Fibroblast of lung (primary cell): ENCODE measurements around the gene TMEM14A.

Source experiments
- CTCF ChIP-seq, 2 donors: IDR thresholded peaks in 1 of 2; conservative IDR thresholded peaks in 1 of 2; 1 replicate in 1 of 2; 2 replicates in 1 of 2; pipeline ENCODE4 v1.5.1; 2011 to 2012; ENCODE audit warnings: low read length in 2 of 2, control low read depth in 1 of 2, inconsistent platforms in 1 of 2, low read depth in 1 of 2, mild to moderate bottlenecking in 1 of 2
- EZH2 ChIP-seq: IDR thresholded peaks from 2 replicates; pipeline ENCODE4 v1.5.1; 2012; ENCODE audit warnings: low read length, control low read depth, mild to moderate bottlenecking; ENCODE audit errors: missing control alignments

GRCh38 chr6:52728394-52728793 lies 57.5 kb downstream of the TMEM14A start:
- TF ChIP-seq CTCF (conservative IDR thresholded peaks at IDR 0.05 in 1 of 2, IDR thresholded peaks at IDR 0.05 in 1 of 2; ENCODE audit: low read depth in 1 of 2, low read length in 2 of 2): no peak
- TF ChIP-seq EZH2: no peak
